Sigmoid colon (tissue), 7 donors: ENCODE data around the gene LGR5. TPM values are rescaled to one million over a fixed set of nuclear protein-coding genes. Genes with fewer than 3 reads are reported as not detected.

Experiments used
- DNase-seq: peaks from one replicate; pipeline ENCODE4 v3.0.0-alpha.2; 2019
- H3K27ac ChIP-seq, 4 donors: fragments of 200-600 bp; sonication (generic); one replicate each; pipeline ENCODE4 v1.5.1; 2016 to 2019; ENCODE audit warnings: mild to moderate bottlenecking in 1 of 4
- H3K27me3 ChIP-seq, 3 donors: fragments of 200-600 bp; sonication (generic); one replicate each; pipeline ENCODE4 v1.5.1; 2019; ENCODE audit warnings: mild to moderate bottlenecking in 1 of 3
- H3K36me3 ChIP-seq, 4 donors: fragments of 200-600 bp; sonication (generic); one replicate each; pipeline ENCODE4 v1.5.1; 2016 to 2019
- H3K4me1 ChIP-seq, 4 donors: fragments of 200-600 bp; sonication (generic); one replicate each; pipeline ENCODE4 v1.5.1; 2017 to 2019
- H3K4me3 ChIP-seq, 4 donors: fragments of 200-600 bp; sonication (generic); one replicate each; pipeline ENCODE4 v1.5.1; 2017 to 2019; ENCODE audit warnings: mild to moderate bottlenecking in 2 of 4, moderate library complexity in 1 of 4
- H3K9me3 ChIP-seq, 4 donors: fragments of 200-600 bp in 3 of 4; sonication (generic) in 3 of 4; one replicate each; pipeline versions ENCODE4 v1.5.1 to v1.6.1; 2013 to 2019
- EP300 ChIP-seq, 4 donors: sonication (generic); formaldehyde crosslinking; IDR thresholded peaks; one replicate each; pipeline ENCODE4 v1.6.1; 2017; ENCODE audit warnings: antibody characterized with exemption in 4 of 4
- POLR2A ChIP-seq, 2 donors: fragments of 450-650 bp; IDR thresholded peaks; one replicate each; pipeline ENCODE4 v1.6.1; 2016; ENCODE audit warnings: antibody characterized with exemption in 2 of 2, mild to moderate bottlenecking in 2 of 2, moderate library complexity in 2 of 2
- POLR2AphosphoS5 ChIP-seq, 4 donors: sonication (generic); formaldehyde crosslinking; IDR thresholded peaks; one replicate each; pipeline ENCODE4 v1.6.1; 2017; ENCODE audit warnings: antibody characterized with exemption in 4 of 4
- WGBS, 2 donors: extraction: QIAGEN DNeasy Blood & Tissue Kit; methylation state at CpG; one replicate each; pipeline ENCODE4 v1.1.7; 2013; 5-methylcytosine and 5-hydroxymethylcytosine counted together
- intact Hi-C: fragments of 100-400 bp; cut with DNase I; formaldehyde crosslinking; loops from one replicate; pipeline ENCODE4 v1.15.1; 2023
- polyA plus RNA-seq, 3 donors: library from polyadenylated mRNA; stranded (reverse); fragments of 200-250 nt; gene quantifications; one replicate each; pipeline ENCODE4 v1.2.3, GENCODE V29; 2013
- total RNA-seq, 4 donors: library from RNA; depleted of rRNA; stranded (reverse); fragments of >200 nt; gene quantifications; one replicate each; pipeline ENCODE4 v1.1.0, GENCODE V29; 2016
- TF ChIP-seq, protein P1 (sequence below), 4 experiments: fragments of 450-650 bp in 3 of 4; fragments of 200-600 bp in 1 of 4; IDR thresholded peaks; one replicate each; pipeline ENCODE4 v1.5.1; 2016 to 2019; ENCODE audit warnings: antibody characterized with exemption in 4 of 4, mild to moderate bottlenecking in 3 of 4, moderate library complexity in 2 of 4
- donor health status: healthy with polysubstance abuse.
- donor health status: Bipolar disorder and iron deficiency.
- donor health status: healthy.

The LGR5 gene
- total and polyA plus RNA-seq, 7 donors: 0.23 to 3.4 (median 0.36) TPM; not detected in 4

DNA sequence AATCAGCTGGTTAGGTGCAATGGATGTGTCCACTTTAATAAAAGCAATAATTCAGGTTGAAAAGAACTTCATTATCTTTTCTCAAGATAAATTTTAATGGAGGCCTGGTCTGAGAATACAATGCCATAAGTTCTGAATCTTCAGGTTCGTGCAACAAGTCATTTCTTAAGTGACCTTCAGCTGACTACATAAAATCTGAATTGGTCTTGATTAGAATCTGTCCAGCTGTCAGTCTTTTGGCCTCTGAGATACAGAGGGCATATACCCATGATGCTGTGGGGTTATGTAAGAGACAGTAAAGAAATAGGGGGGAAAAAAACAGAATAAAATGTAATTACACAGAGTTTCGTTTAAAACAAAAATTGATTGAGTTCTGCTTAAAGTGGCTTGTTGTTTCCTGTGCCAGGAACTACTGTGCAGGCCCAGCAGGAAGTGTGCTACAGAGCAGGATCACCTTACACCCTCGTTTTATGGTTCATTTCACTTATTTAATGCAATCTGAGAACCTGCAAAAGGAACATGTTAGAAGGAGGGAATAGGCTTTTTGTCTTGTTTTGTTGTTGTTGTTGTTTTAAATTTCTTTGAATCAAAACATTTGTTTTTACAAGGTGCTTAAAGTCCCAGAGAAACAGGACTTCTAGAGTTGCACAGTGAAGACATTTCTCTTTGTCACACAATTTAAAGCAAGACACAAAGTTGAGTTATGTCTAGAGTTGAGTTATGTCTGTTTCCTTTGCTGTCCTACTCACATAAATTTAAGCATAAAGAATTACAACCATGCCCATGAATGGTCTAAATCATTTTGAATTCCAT lies 64.2 kb downstream of the LGR5 start:
- WGBS, 2 donors: 9 to 16% methylated on average over 3 of the region's 3 CpGs

DNA sequence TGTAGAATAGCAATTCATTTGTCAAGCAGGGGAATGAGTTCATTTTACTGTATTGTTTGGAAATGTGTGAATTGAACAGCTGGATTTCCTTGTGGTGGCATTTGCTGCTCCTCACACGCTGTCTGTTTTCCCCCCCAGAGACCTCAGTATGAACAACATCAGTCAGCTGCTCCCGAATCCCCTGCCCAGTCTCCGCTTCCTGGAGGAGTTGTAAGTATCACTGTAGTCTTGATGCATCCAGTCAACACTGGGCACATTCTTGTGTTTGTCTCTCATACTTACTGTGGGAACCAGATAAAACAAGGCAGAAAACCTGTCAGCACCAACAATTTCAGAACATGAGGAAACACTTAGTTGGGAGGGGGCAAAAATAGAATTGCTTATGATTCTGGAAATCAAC lies 64.9 kb downstream of the LGR5 start:
- H3K27me3 ChIP-seq: no peaks in the 10 kb centered on the region
- intact Hi-C loops: no loop called here
- H3K4me1 ChIP-seq: no peaks in the 10 kb centered on the region
- TF ChIP-seq, protein P1, sequence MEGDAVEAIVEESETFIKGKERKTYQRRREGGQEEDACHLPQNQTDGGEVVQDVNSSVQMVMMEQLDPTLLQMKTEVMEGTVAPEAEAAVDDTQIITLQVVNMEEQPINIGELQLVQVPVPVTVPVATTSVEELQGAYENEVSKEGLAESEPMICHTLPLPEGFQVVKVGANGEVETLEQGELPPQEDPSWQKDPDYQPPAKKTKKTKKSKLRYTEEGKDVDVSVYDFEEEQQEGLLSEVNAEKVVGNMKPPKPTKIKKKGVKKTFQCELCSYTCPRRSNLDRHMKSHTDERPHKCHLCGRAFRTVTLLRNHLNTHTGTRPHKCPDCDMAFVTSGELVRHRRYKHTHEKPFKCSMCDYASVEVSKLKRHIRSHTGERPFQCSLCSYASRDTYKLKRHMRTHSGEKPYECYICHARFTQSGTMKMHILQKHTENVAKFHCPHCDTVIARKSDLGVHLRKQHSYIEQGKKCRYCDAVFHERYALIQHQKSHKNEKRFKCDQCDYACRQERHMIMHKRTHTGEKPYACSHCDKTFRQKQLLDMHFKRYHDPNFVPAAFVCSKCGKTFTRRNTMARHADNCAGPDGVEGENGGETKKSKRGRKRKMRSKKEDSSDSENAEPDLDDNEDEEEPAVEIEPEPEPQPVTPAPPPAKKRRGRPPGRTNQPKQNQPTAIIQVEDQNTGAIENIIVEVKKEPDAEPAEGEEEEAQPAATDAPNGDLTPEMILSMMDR (IDR thresholded peaks at IDR 0.05): no peak
- no peak for TF ChIP-seq POLR2AphosphoS5 (IDR thresholded peaks at IDR 0.05)
- TF ChIP-seq POLR2A (IDR thresholded peaks at IDR 0.05): no peak
- no peak for TF ChIP-seq EP300 (IDR thresholded peaks at IDR 0.05)
- no peaks in the 10 kb centered on the region for H3K9me3 ChIP-seq
- no peak overlapping the region for H3K27ac ChIP-seq
- 58 to 77% methylated on average over 3 of the region's 3 CpGs for whole genome bisulfite sequencing, 2 donors
- no peak overlapping the region for H3K4me3 ChIP-seq
- DNase-seq: no peak
- no peaks in the 10 kb centered on the region for H3K36me3 ChIP-seq

More for the DNA sequence above, 64.2 kb downstream of the LGR5 start:
- Histone ChIP-seq H3K27ac (no peak overlapping the region), H3K4me1 (no peaks in the 10 kb centered on the region), H3K36me3 (no peaks in the 10 kb centered on the region), H3K27me3 (no peaks in the 10 kb centered on the region), H3K4me3 (no peak overlapping the region), H3K9me3 (no peaks in the 10 kb centered on the region)
- no peak for DNase-seq
- intact Hi-C loops: no loop called here
- TF ChIP-seq, protein P1 (IDR thresholded peaks at IDR 0.05): no peak
- TF ChIP-seq EP300 (IDR thresholded peaks at IDR 0.05): no peak
- TF ChIP-seq POLR2A (IDR thresholded peaks at IDR 0.05): no peak
- no peak for TF ChIP-seq POLR2AphosphoS5 (IDR thresholded peaks at IDR 0.05)

DNA sequence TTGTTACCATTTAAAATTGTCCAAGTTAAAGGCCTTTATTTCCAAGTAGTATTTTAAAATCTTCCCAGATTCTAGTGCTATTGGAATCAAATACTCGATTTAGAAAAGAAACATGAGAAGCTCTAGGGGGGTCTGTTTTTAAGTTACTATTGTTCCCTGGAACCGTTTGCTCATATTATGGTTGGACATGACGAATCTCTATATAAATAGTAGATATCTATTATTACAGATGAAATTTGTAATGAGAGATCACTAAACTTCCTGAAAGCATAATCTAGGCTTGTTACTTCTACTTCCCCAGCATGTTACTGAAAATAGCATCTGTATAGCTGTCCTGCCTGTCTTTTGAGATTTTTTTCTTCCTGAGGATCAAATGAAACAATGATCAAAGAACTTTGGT lies 70.1 kb downstream of the LGR5 start:
- H3K27me3 ChIP-seq: no peaks in the 10 kb centered on the region
- 82 to 83% methylated on average over 3 of the region's 3 CpGs for WGBS, 2 donors
- no peaks in the 10 kb centered on the region for H3K4me1 ChIP-seq
- DNase-seq: no peak
- no peaks in the 10 kb centered on the region for H3K9me3 ChIP-seq
- H3K4me3 ChIP-seq: no peak overlapping the region
- TF ChIP-seq POLR2A (IDR thresholded peaks at IDR 0.05): no peak
- TF ChIP-seq EP300 (IDR thresholded peaks at IDR 0.05): no peak
- TF ChIP-seq, protein P1 (IDR thresholded peaks at IDR 0.05): no peak
- no peak for TF ChIP-seq POLR2AphosphoS5 (IDR thresholded peaks at IDR 0.05)
- no peaks in the 10 kb centered on the region for H3K36me3 ChIP-seq
- H3K27ac ChIP-seq: no peak overlapping the region
- intact Hi-C loops: no loop called here

DNA sequence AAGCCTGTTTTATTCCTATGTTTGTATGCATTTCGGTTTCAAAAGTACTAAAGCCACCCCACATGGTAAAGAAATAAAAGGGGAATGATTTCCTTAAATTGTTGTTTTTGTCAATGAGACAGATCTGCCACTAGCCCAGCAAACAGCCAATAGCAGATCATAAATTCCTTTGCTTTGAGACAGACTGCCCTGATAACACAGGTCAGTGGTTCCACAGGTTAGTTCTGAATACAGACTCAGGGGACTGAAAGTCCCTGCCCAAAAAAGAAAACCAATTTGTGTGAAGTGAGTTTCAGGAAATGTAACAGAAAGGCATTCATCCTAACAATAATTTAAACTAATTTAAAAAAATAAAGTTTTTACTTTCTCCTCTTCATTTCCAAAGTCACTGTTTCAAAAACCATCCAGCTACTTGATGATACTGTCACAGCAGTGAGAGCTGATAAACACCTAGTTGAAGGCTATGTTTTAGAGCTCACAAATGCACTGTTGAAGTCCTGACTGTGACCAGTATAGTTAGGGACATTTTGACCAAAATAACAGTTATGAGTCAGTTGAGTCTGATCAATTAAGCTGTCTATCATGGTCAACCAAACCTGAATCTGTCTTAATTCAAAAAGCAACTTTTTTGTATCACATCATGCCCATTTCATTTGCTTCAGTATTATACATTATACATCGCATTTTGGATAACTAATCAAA lies 77.7 kb downstream of the LGR5 start:
- intact Hi-C loops: no loop called here
- Histone ChIP-seq H3K4me1 (no peaks in the 10 kb centered on the region), H3K27me3 (no peaks in the 10 kb centered on the region), H3K9me3 (no peaks in the 10 kb centered on the region), H3K4me3 (no peak overlapping the region), H3K36me3 (no peaks in the 10 kb centered on the region), H3K27ac (no peak overlapping the region)
- no peak for TF ChIP-seq EP300 (IDR thresholded peaks at IDR 0.05)
- DNase-seq: no peak
- WGBS, 2 donors: 53 to 74% methylated on average over 2 of the region's 2 CpGs

DNA sequence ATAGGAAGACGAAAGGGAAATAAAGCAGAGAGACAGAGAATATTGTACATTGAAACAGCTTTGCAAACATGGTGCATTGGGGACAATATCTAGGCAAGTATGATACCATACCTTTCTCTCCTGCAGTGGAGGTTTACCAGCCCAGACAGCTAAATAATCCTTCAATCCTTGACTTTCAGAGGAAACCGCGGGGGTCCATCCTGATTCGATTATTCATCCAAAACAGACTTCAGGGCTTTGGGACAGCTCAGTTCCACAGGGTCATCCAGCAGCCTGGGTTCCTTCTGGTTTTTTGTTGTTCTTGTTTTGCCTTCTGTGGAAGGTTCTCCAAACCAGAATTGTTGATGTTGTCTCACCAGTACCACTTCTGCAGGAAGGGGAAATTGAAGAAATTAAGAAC lies 81.5 kb downstream of the LGR5 start:
- Histone ChIP-seq H3K27ac (no peak overlapping the region), H3K4me3 (no peak overlapping the region), H3K4me1 (no peaks in the 10 kb centered on the region), H3K9me3 (no peaks in the 10 kb centered on the region), H3K27me3 (no peaks in the 10 kb centered on the region), H3K36me3 (no peaks in the 10 kb centered on the region)
- intact Hi-C loops: no loop called here
- TF ChIP-seq, protein P1 (IDR thresholded peaks at IDR 0.05): no peak
- TF ChIP-seq POLR2A (IDR thresholded peaks at IDR 0.05): no peak
- no peak for TF ChIP-seq POLR2AphosphoS5 (IDR thresholded peaks at IDR 0.05)
- TF ChIP-seq EP300 (IDR thresholded peaks at IDR 0.05): no peak
- 86 to 90% methylated on average over 4 of the region's 4 CpGs for WGBS, 2 donors
- DNase-seq: no peak
